ENCODE data around the gene SYTL5. TPM values are rescaled to one million over a fixed set of nuclear protein-coding genes. Genes with fewer than 3 reads are reported as not detected.

Gene SYTL5
- total RNA-seq, 3 donors from 2014 or later, result 3.0 to 11.5 (median 9.4) TPM

DNA sequence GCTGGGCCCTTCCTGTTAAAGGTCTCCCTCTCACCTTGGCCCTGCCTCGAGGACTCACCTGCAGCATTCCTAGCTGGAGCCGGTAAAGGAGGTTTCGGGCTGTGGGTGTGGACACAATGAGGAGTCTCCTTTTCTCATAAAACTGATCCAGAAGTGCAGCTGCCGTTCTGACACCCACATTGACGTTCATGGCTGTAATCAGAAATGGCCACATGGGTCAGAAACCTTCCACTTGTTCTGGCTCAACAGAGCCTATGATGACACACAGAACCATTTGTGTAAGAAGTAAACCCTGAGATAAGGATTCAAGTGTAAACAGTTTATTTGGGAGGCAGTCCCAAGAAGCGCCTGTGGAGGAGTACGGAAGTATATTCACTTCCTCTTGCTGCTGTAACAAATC is 150.5 kb downstream of the SYTL5 start:
- TF ChIP-seq, protein P1, sequence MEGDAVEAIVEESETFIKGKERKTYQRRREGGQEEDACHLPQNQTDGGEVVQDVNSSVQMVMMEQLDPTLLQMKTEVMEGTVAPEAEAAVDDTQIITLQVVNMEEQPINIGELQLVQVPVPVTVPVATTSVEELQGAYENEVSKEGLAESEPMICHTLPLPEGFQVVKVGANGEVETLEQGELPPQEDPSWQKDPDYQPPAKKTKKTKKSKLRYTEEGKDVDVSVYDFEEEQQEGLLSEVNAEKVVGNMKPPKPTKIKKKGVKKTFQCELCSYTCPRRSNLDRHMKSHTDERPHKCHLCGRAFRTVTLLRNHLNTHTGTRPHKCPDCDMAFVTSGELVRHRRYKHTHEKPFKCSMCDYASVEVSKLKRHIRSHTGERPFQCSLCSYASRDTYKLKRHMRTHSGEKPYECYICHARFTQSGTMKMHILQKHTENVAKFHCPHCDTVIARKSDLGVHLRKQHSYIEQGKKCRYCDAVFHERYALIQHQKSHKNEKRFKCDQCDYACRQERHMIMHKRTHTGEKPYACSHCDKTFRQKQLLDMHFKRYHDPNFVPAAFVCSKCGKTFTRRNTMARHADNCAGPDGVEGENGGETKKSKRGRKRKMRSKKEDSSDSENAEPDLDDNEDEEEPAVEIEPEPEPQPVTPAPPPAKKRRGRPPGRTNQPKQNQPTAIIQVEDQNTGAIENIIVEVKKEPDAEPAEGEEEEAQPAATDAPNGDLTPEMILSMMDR (IDR thresholded peaks at IDR 0.05), result no peak
- intact Hi-C loops (cut with DNase I, micrococcal nuclease), result no loop called here
- ATAC-seq (peak; percentile 84), DNase-seq (peak in 2 of 3 donors; percentile 34 to 38)
- H3K36me3 ChIP-seq (ENCODE audit: low read depth), result no peaks in the 10 kb centered on the region
- H3K9me3 ChIP-seq, result no peaks in the 10 kb centered on the region
- no peak overlapping the region for H3K4me3 ChIP-seq
- H3K4me1 ChIP-seq (ENCODE audit: low read depth), result no peaks in the 10 kb centered on the region

DNA sequence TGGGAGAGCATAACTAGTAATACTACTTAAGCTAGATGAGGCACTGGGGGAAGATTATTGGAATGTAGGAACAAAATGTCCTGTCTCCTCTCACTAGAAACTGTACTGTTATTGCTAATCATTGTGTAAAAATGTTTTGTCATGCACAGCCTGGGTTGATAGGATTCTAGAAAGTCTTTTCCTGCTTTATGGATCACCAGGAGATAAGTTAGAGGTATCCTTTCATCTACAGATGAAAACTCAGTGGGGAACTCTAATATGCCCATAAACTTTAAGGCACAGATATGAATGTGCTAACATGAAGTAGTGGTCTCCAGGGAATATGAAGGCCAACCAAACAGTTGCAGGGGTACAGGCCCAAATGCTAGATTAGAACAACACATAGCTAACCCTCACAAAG is 156.8 kb downstream of the SYTL5 start:
- intact Hi-C loops (cut with DNase I, micrococcal nuclease), result loop anchor here in 1 of 2 donors (10.0 kb wide), 1 partner anchor 238 kb away; no protein-coding TSS in a partner anchor

DNA sequence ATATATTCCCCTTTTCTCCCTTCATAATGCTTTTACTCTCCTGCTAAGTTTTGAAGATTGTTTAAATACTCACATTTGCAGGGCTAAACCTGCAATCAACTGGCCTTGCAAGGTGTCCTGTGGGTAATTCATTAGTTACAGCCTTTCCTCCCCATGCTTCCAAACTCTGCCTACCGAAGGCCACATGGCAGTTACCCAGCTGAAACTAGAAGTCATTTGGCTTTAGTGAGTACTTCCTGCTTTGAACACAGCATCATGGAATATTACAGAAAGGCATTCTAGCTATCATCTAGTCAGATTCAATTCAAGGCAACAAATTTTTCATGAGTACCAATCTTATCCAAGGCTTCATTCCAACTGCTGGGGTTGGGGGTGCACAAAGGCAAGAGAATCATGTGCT is 158.7 kb downstream of the SYTL5 start:
- TF ChIP-seq, protein P1 (IDR thresholded peaks at IDR 0.05), result no peak
- H3K36me3 ChIP-seq (ENCODE audit: low read depth), result no peaks in the 10 kb centered on the region
- DNase-seq (no peak), ATAC-seq (no peak)
- no peaks in the 10 kb centered on the region for H3K9me3 ChIP-seq
- H3K4me3 ChIP-seq, result no peak overlapping the region
- H3K4me1 ChIP-seq (ENCODE audit: low read depth), result no peaks in the 10 kb centered on the region
- intact Hi-C loops (cut with DNase I, micrococcal nuclease), result loop anchor here (5.0 to 10.0 kb wide), 2 partner anchors 238 to 240 kb away; no protein-coding TSS in a partner anchor

More for the DNA sequence above, 156.8 kb downstream of the SYTL5 start:
- H3K4me3 ChIP-seq, result no peak overlapping the region
- ATAC-seq, result no peak
- TF ChIP-seq, protein P1 (IDR thresholded peaks at IDR 0.05), result no peak
- no peaks in the 10 kb centered on the region for H3K4me1 ChIP-seq (ENCODE audit: low read depth)
- H3K9me3 ChIP-seq, result no peaks in the 10 kb centered on the region
- no peak for DNase-seq
- no peaks in the 10 kb centered on the region for H3K36me3 ChIP-seq (ENCODE audit: low read depth)

DNA sequence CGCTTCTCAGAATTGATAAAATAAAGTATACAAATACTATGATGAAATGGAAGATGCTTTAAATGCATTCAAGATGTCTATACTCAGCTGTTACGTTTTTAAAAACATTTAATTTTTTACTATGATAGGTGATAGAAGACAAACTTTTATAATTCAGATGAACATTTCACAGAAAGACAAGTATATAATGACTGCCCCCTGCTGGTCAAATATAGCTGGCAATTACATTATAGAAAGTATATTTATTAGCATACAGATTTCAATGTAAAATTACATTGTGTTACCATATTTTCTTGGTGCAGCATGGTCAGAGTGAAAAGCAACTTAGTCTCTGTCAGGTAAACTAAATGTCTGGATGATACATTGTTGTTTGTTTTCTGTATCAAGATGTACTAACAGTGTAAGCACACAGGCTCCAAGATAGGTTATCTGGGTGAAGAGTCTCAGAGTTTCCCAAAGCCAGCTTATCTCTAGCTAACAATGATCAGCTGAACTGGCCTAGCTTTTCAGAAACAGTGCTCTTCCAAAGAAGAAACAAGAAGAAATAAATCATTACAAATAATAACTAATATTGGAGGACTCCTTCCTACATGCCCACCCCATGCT is 160.2 kb downstream of the SYTL5 start:
- peak; percentile 31 for ATAC-seq
- intact Hi-C loops (cut with DNase I, micrococcal nuclease), result loop anchor here (5.0 to 10.0 kb wide), 2 partner anchors 239 to 242 kb away; no protein-coding TSS in a partner anchor
- Histone ChIP-seq H3K9me3 (no peaks in the 10 kb centered on the region), H3K4me1 (ENCODE audit: low read depth) (no peaks in the 10 kb centered on the region), H3K4me3 (no peak overlapping the region), H3K36me3 (ENCODE audit: low read depth) (no peaks in the 10 kb centered on the region)
- TF ChIP-seq, protein P1 (IDR thresholded peaks at IDR 0.05), result no peak
- peak in 1 of 3 donors; percentile 79 for DNase-seq

DNA sequence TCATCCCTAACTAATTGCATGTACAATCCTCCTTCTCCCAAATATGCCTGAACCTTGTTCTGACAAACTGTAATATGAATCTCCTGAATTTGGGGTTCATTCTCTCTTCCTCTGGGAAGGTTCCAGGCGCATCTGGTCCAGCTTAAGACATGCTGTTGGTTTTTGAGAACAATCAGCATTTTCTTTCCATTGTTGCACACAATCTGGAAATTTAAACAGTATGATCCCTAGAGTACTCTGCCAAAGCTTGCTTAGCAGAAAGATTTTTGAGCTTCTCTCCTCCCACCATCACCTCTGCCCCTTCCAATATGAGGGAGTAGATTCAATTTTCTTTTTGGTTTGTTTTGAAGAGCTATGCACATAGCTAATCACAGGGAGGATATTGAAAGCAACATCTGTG is 164.2 kb downstream of the SYTL5 start:
- Histone ChIP-seq H3K9me3 (no peaks in the 10 kb centered on the region), H3K4me3 (no peak overlapping the region), H3K36me3 (ENCODE audit: low read depth) (no peaks in the 10 kb centered on the region), H3K4me1 (ENCODE audit: low read depth) (no peaks in the 10 kb centered on the region)
- intact Hi-C loops (cut with DNase I, micrococcal nuclease), result no loop called here
- no peak for ATAC-seq
- TF ChIP-seq, protein P1 (IDR thresholded peaks at IDR 0.05), result no peak
- no peak for DNase-seq

Measured in mucosa of descending colon (tissue), 3 donors.